Activated CD4-positive, alpha-beta memory T cell treated with anti-CD3 and anti-CD28 coated beads for 36 hours (primary cell): ENCODE data around the gene KITLG. TPM values are rescaled to one million over a fixed set of nuclear protein-coding genes. Genes with fewer than 3 reads are reported as not detected.

Experiments used
- CTCF ChIA-PET: fragments of 350-600 bp; sonication (Branson Sonifier 250); formaldehyde crosslinking; loops from one replicate; lab custom pipeline; 2021; ENCODE audit warnings: antibody characterized with exemption, inconsistent platforms; lab: Charles Lee
- POLR2A ChIA-PET: fragments of 350-600 bp; sonication (Branson Sonifier 250); formaldehyde crosslinking; loops from one replicate; lab custom pipeline; 2021; ENCODE audit warnings: antibody characterized with exemption; lab: Charles Lee
- DNase-seq: peaks from one replicate; pipeline ENCODE4 v3.0.0-alpha.2; 2020
- H3K27ac Mint-ChIP-seq: one replicate; pipeline ENCODE4 v1.8.0; 2021; ENCODE audit warnings: mixed read lengths
- H3K27me3 Mint-ChIP-seq: one replicate; pipeline ENCODE4 v1.8.0; 2021; ENCODE audit warnings: mixed read lengths
- H3K36me3 Mint-ChIP-seq: one replicate; pipeline ENCODE4 v1.8.0; 2021; ENCODE audit warnings: mixed read lengths
- H3K4me1 Mint-ChIP-seq: one replicate; pipeline ENCODE4 v1.8.0; 2021; ENCODE audit warnings: low read depth, mixed read lengths
- H3K4me3 Mint-ChIP-seq: one replicate; pipeline ENCODE4 v1.8.0; 2021; ENCODE audit warnings: mild to moderate bottlenecking, mixed read lengths
- H3K9me3 Mint-ChIP-seq: one replicate; pipeline ENCODE4 v1.8.0; 2021; ENCODE audit warnings: mixed read lengths
- intact Hi-C: fragments of 100-400 bp; cut with micrococcal nuclease; formaldehyde crosslinking; loops from one replicate; pipeline ENCODE4 v1.15.1; 2023
- total RNA-seq, 2 experiments: library from RNA; stranded (reverse); gene quantifications; one replicate each; pipeline ENCODE4 v1.2.3, GENCODE V29; 2021

KITLG gene
- total RNA-seq, 2 experiments from 2014 or later: 0.07 TPM

GRCh38 chr12:88572781-88573549 lies 7.3 kb downstream of the KITLG start:
- intact Hi-C loops: no loop called here
- no peak for DNase-seq
- Mint-ChIP-seq H3K4me1 (no peaks in the 10 kb centered on the region), H3K27ac (no peak overlapping the region), H3K36me3 (no peaks in the 10 kb centered on the region), H3K9me3 (no peaks in the 10 kb centered on the region), H3K27me3 (peaks cover 6% of the 10 kb centered on the region), H3K4me3 (no peak overlapping the region)
- ChIA-PET POLR2A (no interaction called here), CTCF (no interaction called here)

- Mint-ChIP-seq H3K36me3 (no peaks in the 10 kb centered on the region), H3K4me3 (no peak overlapping the region), H3K9me3 (no peaks in the 10 kb centered on the region), H3K4me1 (no peaks in the 10 kb centered on the region), H3K27me3 (peaks cover 3% of the 10 kb centered on the region), H3K27ac (no peak overlapping the region)
- no peak for DNase-seq
- intact Hi-C loops: no loop called here
- POLR2A ChIA-PET: no interaction called here
- CTCF ChIA-PET: no interaction called here
These were observed 8.7 kb downstream of the KITLG start for GRCh38 chr12:88571543-88571942.

- Mint-ChIP-seq H3K36me3 (no peaks in the 10 kb centered on the region), H3K4me1 (no peaks in the 10 kb centered on the region), H3K4me3 (no peak overlapping the region), H3K27me3 (peaks cover 2% of the 10 kb centered on the region), H3K27ac (no peak overlapping the region), H3K9me3 (no peaks in the 10 kb centered on the region)
- DNase-seq: no peak
- ChIA-PET POLR2A (no interaction called here), CTCF (no interaction called here)
- intact Hi-C loops: no loop called here
These were observed 10.2 kb downstream of the KITLG start for GRCh38 chr12:88570103-88570502.

GRCh38 chr12:88566430-88566829 lies 13.8 kb downstream of the KITLG start:
- POLR2A ChIA-PET: no interaction called here
- Mint-ChIP-seq H3K9me3 (no peaks in the 10 kb centered on the region), H3K27ac (no peak overlapping the region), H3K4me1 (no peaks in the 10 kb centered on the region), H3K27me3 (no peaks in the 10 kb centered on the region), H3K4me3 (no peak overlapping the region), H3K36me3 (no peaks in the 10 kb centered on the region)
- no peak for DNase-seq
- intact Hi-C loops: no loop called here
- CTCF ChIA-PET: no interaction called here

- DNase-seq: no peak
- no peak overlapping the region for H3K27ac Mint-ChIP-seq
- no peaks in the 10 kb centered on the region for H3K36me3 Mint-ChIP-seq
- no peak overlapping the region for H3K4me3 Mint-ChIP-seq
- CTCF ChIA-PET: no interaction called here
- H3K4me1 Mint-ChIP-seq: no peaks in the 10 kb centered on the region
- no peaks in the 10 kb centered on the region for H3K27me3 Mint-ChIP-seq
- intact Hi-C loops: no loop called here
- H3K9me3 Mint-ChIP-seq: no peaks in the 10 kb centered on the region
- POLR2A ChIA-PET: no interaction called here
These were observed 17.3 kb downstream of the KITLG start for GRCh38 chr12:88562846-88563582.

- intact Hi-C loops: no loop called here
- Mint-ChIP-seq H3K27me3 (no peaks in the 10 kb centered on the region), H3K4me1 (no peaks in the 10 kb centered on the region), H3K27ac (no peak overlapping the region), H3K36me3 (no peaks in the 10 kb centered on the region), H3K9me3 (no peaks in the 10 kb centered on the region), H3K4me3 (no peak overlapping the region)
- ChIA-PET CTCF (no interaction called here), POLR2A (no interaction called here)
- DNase-seq: no peak
These were observed 18.1 kb downstream of the KITLG start for GRCh38 chr12:88562151-88562550.

- no peaks in the 10 kb centered on the region for H3K27me3 Mint-ChIP-seq
- ChIA-PET CTCF (no interaction called here), POLR2A (no interaction called here)
- H3K9me3 Mint-ChIP-seq: no peaks in the 10 kb centered on the region
- no peaks in the 10 kb centered on the region for H3K4me1 Mint-ChIP-seq
- no peak overlapping the region for H3K27ac Mint-ChIP-seq
- no peak overlapping the region for H3K4me3 Mint-ChIP-seq
- DNase-seq: no peak
- intact Hi-C loops: no loop called here
- H3K36me3 Mint-ChIP-seq: no peaks in the 10 kb centered on the region
These were observed 20.5 kb downstream of the KITLG start for GRCh38 chr12:88559772-88560171.

- Mint-ChIP-seq H3K4me3 (no peak overlapping the region), H3K4me1 (no peaks in the 10 kb centered on the region), H3K27me3 (no peaks in the 10 kb centered on the region), H3K36me3 (no peaks in the 10 kb centered on the region), H3K27ac (no peak overlapping the region), H3K9me3 (no peaks in the 10 kb centered on the region)
- ChIA-PET CTCF (no interaction called here), POLR2A (no interaction called here)
- no peak for DNase-seq
- intact Hi-C loops: no loop called here
These were observed 21.1 kb downstream of the KITLG start for GRCh38 chr12:88559199-88559598.

- Mint-ChIP-seq H3K4me1 (no peaks in the 10 kb centered on the region), H3K36me3 (no peaks in the 10 kb centered on the region), H3K27me3 (no peaks in the 10 kb centered on the region), H3K27ac (no peak overlapping the region), H3K4me3 (no peak overlapping the region), H3K9me3 (no peaks in the 10 kb centered on the region)
- ChIA-PET POLR2A (no interaction called here), CTCF (no interaction called here)
- no peak for DNase-seq
- intact Hi-C loops: no loop called here
These were observed 21.9 kb downstream of the KITLG start for GRCh38 chr12:88558340-88558867.

GRCh38 chr12:88556213-88556774 lies 24.0 kb downstream of the KITLG start:
- Mint-ChIP-seq H3K36me3 (no peaks in the 10 kb centered on the region), H3K27me3 (peaks cover 3% of the 10 kb centered on the region), H3K9me3 (no peaks in the 10 kb centered on the region), H3K27ac (no peak overlapping the region), H3K4me1 (no peaks in the 10 kb centered on the region), H3K4me3 (no peak overlapping the region)
- CTCF ChIA-PET: no interaction called here
- POLR2A ChIA-PET: no interaction called here
- intact Hi-C loops: no loop called here
- DNase-seq: no peak

GRCh38 chr12:88553941-88554658 lies 26.2 kb downstream of the KITLG start:
- no peaks in the 10 kb centered on the region for H3K4me1 Mint-ChIP-seq
- CTCF ChIA-PET: no interaction called here
- POLR2A ChIA-PET: no interaction called here
- no peaks in the 10 kb centered on the region for H3K36me3 Mint-ChIP-seq
- no peak overlapping the region for H3K4me3 Mint-ChIP-seq
- H3K27ac Mint-ChIP-seq: no peak overlapping the region
- no peak for DNase-seq
- intact Hi-C loops: no loop called here
- peaks cover 3% of the 10 kb centered on the region for H3K27me3 Mint-ChIP-seq
- no peaks in the 10 kb centered on the region for H3K9me3 Mint-ChIP-seq

GRCh38 chr12:88552610-88553079 lies 27.6 kb downstream of the KITLG start:
- intact Hi-C loops: no loop called here
- ChIA-PET POLR2A (no interaction called here), CTCF (no interaction called here)

More at GRCh38 chr12:88552610-88553079, 27.6 kb downstream of the KITLG start:
- H3K27ac Mint-ChIP-seq: no peak overlapping the region
- no peaks in the 10 kb centered on the region for H3K4me1 Mint-ChIP-seq
- DNase-seq: no peak
- peaks cover 3% of the 10 kb centered on the region for H3K27me3 Mint-ChIP-seq
- no peaks in the 10 kb centered on the region for H3K36me3 Mint-ChIP-seq
- H3K4me3 Mint-ChIP-seq: no peak overlapping the region
- no peaks in the 10 kb centered on the region for H3K9me3 Mint-ChIP-seq
